Ammon's horn (tissue), 1 donor: ENCODE data around the gene F11R.
"Not testable (repeated sequence)": the region's sequence is repeated elsewhere in the genome, so short reads cannot be mapped to it uniquely, and the experiment has no call there.

Experiments used
- DNase-seq: peaks from one replicate; pipeline ENCODE4 v3.0.0-alpha.2; 2016; ENCODE audit warnings: low spot score

The F11R gene

DNA sequence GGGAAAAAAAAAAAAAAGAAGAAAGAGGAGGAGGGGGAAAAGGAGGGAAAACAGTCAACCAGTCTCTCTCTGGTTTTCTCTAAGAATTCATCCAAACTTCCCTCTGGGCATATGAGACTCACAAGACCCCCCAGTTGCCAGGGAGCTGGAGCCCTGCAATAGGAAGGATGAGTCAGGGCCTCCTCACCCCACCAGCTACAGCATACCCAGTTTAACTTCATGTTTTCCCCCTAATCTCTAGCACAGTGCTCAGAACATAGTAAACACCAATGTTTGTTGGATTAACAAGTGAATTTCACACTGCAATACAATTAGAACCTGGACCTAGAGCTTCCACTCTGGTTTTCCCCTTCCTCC lies 7.8 kb downstream of the F11R start:
- no peak for DNase-seq

DNA sequence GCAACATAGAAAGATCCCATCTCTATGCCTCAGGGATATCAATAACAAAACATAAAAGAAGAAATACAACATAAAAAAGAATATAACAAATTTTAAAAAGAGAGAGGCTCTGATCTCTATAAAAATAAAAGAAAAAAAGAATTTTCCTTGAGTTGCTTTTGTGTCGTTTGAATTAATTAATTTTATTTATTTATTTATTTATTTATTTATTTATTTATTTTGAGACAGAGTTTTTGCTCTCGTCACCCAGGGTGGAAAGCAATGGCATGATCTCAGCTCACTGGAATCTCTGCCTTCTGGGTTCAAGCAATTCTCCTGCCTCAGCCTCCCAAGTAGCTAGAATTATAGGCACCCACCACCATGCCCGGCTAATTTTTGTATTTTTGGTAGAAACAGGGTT lies 8.5 kb downstream of the F11R start:
- DNase-seq = no peak

DNA sequence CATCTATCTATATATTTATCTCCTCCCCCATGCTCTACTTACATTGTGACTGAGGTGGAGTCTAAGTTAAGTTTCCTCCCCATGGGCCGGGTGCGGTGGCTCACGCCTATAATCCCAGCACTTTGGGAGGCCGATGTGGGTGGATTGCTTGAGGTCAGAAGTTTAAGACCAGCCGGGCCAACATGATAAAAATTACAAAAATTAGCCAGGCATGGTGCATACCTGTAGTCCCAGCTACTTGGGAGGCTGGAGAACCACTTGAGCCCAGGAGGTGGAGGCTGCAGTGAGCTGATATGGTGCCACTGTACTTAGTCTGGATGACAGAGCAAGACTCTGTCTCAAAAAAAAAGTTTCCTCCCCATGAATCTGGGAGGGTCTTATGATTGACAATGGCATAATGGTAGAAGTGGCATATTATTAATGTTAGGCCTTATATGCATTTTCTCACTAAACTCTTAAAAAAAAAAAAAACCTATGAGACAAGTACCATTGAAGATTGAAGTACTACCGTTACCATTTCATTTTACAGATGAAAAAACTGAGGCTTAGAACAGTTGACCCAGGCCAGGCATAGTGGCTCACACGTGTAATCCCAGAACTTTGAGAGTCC lies 11.2 kb downstream of the F11R start:
- DNase-seq = no peak

DNA sequence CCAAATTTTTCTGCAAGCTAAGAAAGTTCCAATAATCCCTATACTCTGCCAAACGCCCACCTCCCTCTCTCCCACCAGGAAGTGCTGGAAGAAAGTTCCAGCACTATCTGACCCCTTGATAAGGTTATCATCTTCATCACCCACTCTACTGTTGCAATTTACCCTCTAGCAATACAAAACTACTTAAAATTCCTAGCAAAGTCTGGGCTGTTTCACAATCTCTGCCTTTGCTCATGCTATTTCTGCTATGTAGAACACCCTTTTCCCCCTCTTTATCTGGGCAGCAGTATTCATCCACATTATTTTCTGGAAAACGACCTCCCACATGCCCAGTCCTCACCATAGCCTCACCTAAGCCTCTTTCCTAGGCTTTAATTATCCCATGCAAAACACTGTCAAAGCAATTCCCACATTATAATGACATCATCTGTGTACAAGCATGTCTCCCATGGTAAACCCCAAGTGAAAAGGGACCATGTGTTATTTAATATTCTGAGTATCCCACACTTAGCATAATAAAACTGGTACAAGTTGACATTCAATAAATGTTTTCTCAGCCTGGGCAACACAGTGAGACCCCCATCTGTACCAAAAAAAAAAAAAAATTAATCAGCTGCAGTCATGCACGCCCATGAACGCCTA lies 12.0 kb downstream of the F11R start:
- no peak for DNase-seq

DNA sequence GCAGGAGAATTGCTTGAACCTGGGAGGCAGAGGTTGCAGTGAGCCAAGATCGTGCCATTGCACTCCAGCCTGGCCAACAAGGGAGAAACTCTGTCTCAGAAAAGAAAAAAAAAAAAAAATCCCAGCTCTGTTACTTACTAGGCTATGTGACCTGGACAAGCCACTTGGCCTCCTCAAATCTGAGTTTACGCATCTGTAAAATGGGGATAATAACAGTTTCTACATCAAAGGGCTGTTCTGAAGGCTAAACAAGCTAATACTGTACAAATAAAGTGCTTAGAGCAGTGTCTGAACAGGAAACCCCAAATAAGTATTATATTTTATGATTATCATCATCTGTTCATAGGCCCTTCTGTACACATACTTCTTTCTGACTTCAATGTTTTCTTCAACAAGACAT lies 13.6 kb downstream of the F11R start:
- DNase-seq = no peak

DNA sequence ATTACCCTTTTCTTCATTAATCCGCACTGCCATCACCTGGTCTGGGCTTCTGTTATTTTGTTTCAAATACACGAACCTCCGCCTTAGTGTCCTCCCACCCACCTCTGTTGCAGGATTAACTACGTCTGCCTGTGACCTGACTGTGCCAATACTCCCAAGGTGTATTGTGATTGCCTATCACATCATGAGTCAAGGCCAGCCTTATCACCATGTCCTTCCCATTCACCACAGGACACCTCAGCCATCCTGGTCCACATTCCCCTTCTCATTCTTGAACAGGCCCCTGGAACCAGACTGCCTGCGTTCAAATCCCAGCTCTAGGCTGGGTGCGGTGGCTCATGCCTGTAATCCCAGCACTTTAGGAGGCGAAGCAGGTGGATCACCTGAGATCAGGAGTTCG lies 14.4 kb downstream of the F11R start:
- no peak for DNase-seq

DNA sequence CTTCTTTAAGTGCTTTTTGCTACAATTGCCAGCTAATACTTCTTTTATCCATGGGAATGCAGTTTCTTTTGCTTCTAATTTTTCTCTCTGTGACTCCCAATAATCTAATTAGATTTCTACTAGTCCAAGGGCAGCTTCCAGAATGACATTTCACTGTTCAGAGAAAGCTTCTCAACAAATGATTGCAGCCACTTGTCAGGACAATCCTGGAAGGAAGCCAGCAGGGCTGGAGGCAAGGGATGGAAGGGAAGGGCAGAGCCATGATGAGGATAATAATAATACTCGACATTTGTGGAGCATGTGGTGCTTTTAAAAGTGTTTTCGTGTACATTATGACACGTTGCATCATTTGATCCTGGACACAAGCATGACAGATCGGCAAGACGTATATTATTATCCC lies 19.4 kb downstream of the F11R start:
- no peak for DNase-seq

DNA sequence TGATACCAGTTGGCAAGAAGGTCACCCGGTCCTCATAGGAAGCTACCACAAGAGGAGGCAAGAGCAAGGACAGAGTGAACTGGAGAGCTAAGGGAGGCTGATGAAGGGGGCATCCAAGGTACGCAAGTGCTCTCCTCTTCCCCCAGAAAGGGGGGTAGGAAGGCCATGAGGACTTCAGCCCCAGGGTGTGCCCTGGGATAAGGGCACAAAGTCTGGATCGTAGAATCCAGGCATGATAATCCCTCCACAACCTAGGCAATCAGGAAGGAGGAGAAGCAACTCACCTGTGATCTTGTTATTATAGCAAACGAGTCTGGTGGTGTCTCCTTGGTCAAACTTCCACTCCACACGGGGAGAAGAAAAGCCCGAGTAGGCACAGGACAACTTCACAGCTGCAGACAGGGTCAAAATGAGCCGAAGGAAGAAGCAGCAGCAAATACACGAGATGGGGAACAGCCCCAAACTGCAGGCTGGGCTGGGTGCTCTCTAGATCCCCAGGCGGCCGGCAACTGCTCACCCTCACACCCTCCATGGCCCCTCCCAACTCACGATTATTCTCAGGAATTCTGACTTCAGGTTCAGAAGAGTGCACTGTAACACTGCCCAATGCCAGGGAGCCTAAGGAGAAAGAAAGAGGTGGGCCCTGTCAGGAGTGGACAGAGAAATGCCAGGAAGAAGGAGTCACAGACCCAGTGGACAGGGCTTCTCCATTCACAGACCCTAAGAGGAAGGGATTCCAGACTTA lies 20.0 kb downstream of the F11R start:
- DNase-seq = no peak

DNA sequence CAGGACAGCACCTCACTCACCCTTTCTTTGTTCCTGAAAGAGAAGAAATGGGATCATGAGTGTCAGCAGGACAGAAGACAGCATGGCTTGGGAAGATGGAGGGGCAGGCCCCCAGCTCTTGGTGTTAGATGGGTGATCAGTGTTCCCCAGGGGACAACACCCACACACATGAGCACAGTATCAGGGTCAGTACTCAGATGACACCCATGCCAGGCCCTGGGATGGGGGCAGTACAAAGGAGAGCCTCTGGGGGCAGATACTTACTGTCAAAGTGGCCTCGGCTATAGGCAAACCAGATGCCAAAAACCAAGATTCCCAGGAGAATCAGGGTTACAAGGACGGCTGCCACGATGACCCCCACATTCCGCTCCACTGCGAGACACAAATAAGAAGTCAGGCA lies 21.6 kb downstream of the F11R start:
- no peak for DNase-seq

DNA sequence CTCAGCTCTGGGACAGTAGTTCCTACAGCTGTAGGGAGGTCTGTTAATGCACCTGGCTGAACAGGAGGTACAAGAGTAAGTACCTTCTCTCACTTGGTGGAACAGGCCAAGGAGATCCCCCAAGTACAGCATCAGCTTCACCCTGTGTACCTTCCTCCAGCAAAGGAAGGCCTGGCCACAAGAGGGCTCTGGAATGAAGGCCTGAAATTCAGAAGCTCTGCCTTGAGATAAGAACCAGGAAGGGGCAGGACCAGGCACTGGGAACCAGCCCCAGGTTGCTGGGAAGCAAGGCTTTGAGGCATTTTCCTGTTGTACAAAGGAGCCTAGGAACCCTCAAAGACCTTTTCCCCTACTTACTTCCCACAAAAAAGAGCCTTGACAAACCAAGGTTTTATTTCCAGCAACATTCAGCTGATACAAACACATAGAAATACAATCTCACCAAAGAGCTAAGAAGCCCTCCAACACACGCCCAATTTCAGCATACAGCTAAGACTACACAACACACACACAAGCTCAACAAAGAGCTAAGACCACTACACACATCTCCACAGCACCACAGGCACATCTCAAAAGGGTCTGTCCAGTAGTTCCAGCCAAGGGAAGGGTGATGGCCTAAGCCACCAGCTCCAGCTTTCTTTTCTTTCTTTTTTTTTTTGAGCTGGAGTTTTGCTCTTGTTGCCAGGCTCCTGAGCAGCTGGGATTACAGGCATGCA lies 23.5 kb downstream of the F11R start:
- DNase-seq = peak; percentile 73

DNA sequence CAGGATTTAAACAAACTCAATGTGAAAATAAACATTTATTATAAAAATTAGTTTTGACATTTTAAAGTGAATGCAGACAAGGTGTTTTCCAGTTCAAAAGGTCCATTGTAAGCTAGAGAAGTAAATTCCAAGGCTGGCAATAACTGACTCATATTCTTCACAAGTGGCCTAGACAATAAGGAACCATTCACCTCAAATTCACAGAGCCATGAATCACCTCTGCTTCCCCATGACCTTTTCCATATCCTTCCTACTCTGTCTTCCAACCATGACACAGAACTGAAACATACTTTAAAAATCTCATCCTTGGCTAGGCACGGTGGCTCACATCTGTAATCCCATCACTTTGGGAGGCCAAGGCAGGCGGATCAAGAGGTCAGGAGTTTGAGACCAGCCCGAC lies 24.8 kb downstream of the F11R start:
- DNase-seq = no peak

DNA sequence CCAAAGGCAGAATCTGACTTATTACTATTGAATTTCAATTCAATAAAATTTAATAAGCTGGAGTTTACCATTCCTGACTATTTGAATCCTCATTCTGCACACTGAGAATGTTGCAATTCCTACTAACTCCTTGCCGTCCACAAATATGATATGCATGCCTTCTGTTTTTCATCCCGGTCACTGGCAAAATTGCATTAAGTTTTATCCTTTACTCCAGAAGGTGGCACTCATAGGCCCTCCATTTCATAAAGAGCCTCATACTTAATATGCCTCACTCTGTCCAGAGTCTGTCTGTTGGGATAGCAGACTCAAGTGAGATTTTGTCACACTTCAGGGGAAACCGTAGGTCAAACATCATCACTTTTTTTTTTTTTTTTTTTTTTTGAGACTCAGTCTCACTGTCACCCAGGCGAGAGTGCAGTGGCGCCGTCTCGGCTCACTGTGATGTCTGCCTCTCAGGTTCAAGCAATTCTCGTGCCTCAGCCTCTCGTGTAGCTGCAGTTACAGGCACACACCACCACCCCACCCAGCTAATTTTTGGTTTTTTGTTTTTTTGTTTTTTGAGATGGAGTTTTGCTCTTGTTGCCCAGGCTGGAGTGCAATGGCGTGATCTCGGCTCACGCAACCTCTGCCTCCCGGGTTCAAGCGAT lies 27.3 kb downstream of the F11R start:
- no peak for DNase-seq

DNA sequence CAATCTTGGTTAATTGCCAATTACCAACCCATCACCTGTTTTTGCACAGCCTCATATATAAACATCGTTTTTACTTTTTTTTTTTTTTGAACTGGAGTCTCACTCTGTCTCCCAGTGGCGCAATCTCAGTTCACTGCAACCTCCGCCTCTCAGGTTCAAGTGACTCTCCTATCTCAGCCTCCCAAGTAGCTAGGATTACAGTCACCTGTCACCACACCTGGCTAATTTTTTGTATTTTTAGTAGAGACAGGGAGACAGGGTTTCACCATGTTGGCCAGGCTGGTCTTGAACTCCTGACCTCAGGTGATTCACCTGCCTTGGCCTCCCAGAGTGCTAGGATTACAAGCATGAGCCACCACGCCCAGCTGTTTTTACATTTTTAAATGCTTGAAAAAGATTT lies 28.9 kb downstream of the F11R start:
- DNase-seq = not testable (repeated sequence)

DNA sequence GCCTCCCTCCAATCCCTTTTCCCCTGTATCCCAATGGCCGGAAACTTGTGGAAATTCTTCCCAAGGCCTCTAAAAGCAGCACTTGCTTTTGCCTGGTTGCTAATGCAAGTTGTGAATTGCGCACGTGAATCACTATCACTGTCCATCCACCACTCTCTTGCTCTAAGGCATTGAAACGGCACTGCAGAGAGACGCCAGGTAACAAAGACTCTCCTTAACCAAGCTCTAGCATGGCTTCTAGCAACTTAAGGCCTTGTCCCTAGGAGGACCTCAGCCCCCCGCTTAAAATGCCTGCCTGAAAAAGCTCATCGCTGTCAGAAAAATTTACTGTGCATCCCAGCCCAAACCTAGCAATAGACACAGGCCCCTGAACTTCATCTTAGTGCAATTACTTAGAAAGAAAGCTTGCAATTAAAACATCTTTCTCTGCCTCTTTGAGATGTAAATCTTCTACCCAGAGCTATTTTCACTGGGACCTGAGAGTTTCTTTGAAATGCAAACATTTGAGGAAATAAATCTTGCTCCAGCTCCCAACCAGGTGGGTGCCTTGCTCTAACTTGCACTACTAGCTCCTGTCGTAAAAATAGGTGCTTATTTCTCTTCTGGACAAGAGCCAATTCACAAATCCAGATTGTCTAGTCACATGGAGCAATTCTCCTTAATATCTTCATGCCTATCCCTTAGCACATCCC lies 33.4 kb downstream of the F11R start:
- no peak for DNase-seq

DNA sequence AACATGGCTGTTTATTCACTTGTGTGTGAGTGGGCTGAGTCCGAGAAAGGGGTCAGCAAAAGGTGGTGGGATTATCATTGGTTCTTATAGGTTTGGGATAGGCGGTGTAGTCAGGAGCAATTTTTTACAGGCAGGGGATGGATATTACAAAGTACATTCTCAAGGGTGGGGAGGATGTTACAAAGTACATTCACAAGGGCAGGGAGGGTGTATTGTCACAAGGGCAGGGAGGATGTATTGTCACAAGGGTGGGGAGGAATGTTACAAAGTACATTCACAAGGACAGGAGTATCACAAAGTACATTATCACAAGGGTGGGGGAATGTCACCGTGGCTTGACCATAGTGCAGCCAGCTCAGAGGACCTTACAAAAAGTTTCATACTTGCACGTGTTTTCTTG lies 35.2 kb downstream of the F11R start:
- DNase-seq = no peak

DNA sequence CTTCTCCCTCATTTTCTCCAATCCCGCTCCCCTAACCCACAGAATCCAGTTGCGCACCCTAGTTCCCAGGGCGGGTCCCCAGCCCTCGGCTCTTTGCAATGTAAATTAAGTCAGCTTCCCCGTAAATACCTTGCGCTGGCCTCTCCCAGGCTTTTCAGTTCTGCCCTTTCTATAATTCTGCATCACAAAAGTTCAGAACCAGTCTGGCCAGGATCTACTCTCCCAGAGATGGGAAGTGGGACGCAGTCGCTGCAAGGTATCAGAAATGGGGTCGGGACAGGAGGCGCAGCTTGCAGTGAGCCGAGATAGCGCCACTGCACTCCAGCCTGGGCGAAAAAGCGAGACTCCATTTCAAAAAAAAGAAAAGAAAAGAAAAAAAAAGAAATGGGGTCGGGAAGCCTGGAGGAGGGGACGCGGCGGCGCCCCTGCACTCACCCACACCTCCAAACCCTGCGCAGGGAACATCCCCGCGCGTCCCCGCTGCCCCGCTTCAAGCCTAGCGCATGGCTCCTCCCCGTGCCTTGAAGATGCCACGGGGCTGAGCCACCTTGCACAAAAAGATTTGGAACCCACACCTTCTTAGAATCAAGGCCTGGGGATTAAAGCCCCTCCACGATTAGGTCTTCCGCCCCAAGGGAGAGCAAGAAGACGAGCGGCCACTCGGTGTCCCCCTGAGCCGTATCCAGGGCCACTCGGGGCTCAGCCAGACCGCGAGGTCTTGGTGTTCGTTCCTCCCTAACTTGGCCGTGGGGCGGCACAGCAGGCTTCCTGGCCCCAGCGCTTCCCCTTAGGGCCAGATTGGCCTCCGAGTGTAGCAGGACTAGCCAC lies 39.2 kb downstream of the F11R start:
- DNase-seq = no peak

DNA sequence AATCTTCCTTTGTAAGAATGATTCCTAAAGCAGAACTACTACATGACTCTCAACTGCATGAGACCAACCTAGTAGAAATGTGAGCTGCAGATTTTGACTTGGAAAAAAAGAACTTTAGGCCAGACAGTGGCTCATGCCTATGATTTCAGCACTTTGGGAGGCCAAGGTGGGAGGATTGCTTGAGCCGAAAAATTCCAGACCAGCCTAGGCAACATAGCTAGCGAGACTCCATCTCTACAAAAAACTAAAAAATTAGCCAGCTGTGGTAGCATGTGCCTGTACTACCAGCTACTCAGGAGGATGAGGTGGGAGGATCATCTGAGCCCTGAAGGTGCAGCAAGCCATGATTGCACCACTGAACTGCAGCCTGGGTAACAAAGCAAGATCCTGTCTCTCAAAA lies 41.7 kb downstream of the F11R start:
- DNase-seq = no peak

DNA sequence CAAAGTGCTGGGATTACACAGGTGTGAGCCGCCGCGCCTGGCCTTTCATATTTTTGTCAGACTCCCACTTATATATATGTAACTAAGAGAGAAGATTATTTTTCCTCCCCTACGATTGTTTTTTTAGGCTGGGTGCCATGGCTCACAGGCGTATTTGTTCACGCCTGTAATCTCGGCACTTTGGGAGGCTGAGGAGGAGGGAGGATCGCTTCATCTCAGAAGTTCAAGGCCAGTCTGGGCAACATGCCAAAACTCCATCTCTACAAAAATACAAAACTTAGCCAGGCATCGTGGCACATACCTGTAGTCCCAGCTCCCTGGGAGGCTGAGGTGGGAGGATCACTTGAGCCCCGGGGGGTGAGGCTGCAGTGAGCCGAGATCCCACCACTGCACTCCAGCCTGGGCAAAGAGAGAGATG lies 42.4 kb downstream of the F11R start:
- DNase-seq = no peak

DNA sequence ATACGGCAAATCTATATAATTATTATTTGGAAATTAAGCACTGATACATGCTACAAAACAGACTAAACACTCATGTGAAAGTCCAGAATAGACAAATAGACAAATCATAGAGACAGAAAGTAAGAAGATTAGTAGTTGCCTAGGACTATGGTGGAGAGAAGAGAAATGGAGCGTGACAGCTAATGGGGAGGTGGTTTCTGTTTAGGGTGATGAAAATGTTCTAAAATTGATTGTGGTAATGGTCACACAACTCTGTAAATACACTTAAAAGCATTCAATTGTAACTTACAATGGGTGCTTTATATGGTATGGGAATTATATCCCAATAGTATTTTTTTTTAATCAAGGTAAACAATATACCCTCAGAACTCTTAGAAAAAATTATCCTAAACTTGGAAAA lies 45.9 kb downstream of the F11R start:
- no peak for DNase-seq

DNA sequence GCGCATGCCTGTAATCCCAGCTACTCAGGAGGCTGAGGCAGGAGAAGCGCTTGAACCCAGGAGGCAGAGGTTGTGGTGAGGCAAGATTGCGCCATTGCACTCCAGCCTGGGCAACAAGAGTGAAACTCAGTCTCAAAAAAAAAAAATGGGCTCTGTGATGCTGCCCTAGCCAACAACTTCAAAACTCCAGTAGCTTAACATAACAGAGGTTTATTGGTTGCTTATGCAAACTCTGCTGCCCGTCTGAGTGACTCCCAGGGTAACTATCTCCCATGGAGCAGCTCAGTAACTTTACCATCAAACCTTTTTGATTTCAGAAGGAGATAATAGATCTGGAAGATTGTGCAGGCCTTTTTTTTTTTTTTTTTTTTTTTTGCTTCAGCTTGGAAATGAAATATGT lies 47.5 kb downstream of the F11R start:
- DNase-seq = no peak

DNA sequence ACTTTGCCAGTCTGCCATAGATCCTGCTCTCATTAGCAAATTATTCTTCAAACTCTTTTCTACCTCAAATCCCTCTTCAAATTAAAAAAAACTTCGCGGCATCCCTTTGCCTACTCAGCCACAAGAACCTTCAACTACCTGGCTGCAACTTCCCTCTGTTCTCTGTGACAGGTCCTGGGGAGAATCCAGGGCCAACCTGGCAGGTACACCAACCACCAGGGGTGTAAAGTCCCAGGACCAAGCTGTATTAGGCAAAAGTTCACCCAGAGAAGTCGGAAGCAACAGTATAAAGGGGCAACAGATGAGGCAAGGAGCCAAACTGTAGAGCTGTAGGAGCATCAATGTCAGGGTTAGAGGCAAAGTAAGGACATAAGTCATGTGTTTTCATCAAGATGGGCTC lies 48.0 kb downstream of the F11R start:
- no peak for DNase-seq
